GM19328 (cell line): ENCODE measurements around the gene FBXL16.
A peak's percentile ranks its signal among the peaks of the same experiment; 100 is the strongest.

Source experiments
- ATAC-seq: cut with Tn5 transposase; IDR thresholded peaks from one replicate; pipeline ENCODE4 v1.9.1; 2021; ENCODE audit warnings: mild to moderate bottlenecking, moderate library complexity; ENCODE audit not compliant: unreplicated experiment

Gene FBXL16

GRCh38 chr16:678209-678857, 27.3 kb downstream of the FBXL16 start:
- no peak for ATAC-seq

GRCh38 chr16:677316-678190, 28.0 kb downstream of the FBXL16 start:
- ATAC-seq = no peak

DNA sequence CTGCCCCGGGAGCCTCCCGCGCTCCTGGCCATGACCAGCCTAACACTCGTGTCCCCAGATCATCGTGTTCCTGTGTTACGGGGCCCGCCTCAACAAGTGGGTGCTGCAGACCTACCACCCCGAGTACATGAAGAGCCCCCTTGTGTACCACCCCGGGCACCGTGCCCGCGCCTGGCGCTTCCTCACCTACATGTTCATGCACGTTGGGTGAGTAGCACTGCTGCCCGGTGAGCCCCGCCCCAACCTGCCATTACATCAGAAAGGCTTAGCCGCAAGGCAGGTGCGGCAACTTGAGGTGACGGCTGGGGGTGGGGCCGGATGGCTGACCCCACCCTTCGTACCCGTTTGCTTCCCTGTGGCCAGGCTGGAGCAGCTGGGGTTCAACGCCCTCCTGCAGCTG, 28.7 kb downstream of the FBXL16 start:
- ATAC-seq = no peak

DNA sequence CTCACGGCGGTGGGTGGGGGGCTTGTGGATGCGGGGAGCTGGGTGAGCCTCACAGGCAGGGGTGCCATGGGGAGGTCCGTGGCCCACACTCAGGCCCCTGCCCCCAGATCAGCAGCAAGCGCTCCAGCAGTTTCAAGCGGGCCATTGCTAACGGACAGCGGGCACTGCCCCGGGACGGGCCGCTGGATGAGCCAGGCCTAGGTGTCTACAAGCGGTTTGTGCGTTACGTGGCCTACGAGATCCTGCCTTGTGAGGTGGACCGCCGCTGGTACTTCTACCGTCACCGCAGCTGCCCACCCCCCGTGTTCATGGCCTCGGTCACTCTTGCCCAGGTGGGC, 29.1 kb downstream of the FBXL16 start:
- no peak for ATAC-seq

GRCh38 chr16:675884-676564, 29.6 kb downstream of the FBXL16 start:
- no peak for ATAC-seq

- no peak for ATAC-seq
Measured at GRCh38 chr16:674968-675883, 30.4 kb downstream of the FBXL16 start, which contains the start of gene RHBDL1. TSS of gene RHBDL1 (plus strand) at chr16:675671. CDS start at chr16:675791, 120 bp downstream.

DNA sequence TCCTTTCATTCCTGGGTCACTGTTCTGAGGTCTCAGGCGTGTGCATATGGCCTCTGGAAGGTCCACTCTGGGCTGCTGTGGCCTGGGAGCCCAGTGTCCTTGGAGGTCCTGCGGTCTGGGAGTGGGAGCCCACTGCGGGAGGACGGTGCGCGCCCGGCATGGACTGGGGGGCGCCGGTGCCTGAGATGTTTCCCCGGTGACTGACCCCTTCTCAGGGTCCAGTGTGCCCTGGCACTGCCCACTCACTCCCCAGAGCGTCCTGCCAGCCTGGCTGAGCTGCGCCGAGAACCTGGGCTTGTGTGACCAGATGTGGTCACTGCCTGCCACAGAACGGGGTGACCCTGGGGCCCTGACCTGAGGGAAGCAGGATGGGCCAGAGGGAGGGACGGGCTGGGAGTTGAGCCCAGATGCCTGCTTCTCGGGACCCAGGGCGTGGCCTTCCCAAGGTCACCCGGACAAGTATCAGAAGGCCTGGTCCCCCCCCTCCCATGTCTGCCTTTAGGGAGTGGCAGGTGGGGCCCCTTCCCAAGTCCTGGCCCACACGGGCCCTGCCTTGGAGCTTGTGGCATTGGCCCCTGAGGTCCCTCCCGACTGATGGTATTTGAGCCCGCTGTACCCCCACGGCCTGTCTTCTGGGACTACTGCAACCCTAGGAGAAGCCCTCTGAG, 31.3 kb downstream of the FBXL16 start:
- no peak for ATAC-seq

GRCh38 chr16:673399-673991, 32.1 kb downstream of the FBXL16 start:
- no peak for ATAC-seq

- no peak for ATAC-seq
Measured at GRCh38 chr16:672851-673250, 32.8 kb downstream of the FBXL16 start.

GRCh38 chr16:672371-672770, 33.2 kb downstream of the FBXL16 start:
- ATAC-seq = no peak

GRCh38 chr16:671353-672131, 34.1 kb downstream of the FBXL16 start:
- no peak for ATAC-seq

DNA sequence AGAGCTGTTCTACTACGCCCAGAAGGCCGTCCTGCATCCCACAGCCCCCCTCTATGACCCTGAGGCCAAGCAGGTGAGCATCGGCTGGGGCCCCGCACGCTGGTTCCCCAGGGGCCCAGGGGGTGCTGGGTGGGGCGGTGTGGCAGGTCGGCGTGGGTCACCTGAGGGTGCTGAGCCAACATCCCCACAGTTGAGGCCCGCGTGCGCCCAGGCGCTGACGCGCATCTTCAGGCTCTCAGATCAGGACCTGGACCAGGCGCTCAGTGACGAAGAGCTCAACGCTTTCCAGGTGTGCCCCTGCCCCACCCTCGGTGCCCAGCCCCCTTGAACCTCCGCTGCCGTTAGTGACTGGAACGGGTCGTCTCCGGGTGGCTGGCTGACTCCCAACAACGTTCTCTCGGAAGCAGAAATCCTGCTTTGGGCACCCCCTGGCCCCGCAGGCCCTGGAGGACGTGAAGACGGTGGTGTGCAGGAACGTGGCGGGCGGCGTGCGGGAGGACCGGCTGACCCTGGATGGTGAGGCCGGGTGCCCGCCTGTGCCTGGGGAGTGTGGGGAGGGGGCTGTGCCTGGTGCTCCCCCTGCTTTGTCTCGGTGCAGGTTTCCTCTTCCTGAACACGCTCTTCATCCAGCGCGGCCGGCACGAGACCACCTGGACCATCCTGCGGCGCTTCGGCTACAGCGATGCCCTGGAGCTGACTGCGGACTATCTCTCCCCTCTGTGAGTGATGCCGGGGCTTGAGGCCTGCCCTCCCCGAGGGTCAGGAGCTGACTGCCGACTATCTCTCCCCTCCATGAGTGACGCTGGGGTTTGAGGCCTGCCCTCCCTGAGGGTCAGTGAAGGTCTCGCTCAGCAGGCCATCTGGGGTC, 34.9 kb downstream of the FBXL16 start:
- ATAC-seq = no peak

DNA sequence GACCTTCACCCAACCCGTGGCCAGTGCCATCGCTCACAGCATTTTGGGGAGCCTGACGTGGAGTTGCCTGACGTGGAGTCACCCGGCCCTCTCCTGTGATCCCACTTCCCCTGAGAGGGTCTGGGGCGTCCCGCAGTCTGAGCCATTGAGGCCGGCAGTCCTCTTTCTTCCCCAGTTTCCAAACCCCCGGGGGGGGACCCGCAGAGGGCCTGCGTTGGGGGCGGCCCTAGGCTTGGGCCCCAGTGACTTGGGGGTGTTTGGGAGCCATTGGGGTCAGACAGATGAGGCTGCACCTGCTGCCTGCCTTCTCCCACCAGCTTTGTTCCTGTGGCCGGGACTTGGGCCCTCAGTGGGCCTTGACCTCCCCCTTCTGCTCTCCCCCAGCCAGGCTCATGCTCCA, 35.9 kb downstream of the FBXL16 start:
- ATAC-seq = no peak

DNA sequence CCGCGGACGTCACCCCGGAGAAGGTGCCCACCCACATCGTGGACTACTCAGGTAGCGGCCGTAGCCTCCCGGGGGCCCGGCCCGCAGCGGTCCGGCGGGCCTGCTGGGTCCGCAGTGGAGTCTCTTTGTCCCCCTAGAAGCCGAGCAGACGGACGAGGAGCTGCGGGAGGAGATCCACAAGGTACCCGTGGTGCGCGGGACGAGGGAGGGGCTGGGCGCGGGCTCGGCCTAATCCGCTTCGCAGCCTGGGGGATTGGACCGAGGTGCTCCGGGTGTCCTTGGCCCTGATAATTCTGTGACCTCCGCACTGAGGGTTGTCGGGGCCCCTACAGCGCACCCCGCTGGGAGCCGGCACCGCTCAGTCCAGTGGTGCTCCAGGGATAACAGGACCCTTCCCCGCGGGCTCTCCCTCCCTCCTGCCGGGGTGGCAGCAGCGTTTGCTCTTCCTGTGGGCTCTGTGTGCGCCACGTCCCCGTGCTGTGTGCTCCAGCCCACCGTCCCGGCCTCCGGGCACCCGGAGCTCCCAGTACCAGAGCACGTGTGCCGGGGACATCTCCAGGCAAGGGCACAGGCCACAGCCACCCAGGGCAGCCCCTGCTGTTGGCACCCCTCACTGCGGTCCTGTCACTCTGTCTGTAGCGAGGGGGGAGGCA, 37.0 kb downstream of the FBXL16 start:
- ATAC-seq = no peak

DNA sequence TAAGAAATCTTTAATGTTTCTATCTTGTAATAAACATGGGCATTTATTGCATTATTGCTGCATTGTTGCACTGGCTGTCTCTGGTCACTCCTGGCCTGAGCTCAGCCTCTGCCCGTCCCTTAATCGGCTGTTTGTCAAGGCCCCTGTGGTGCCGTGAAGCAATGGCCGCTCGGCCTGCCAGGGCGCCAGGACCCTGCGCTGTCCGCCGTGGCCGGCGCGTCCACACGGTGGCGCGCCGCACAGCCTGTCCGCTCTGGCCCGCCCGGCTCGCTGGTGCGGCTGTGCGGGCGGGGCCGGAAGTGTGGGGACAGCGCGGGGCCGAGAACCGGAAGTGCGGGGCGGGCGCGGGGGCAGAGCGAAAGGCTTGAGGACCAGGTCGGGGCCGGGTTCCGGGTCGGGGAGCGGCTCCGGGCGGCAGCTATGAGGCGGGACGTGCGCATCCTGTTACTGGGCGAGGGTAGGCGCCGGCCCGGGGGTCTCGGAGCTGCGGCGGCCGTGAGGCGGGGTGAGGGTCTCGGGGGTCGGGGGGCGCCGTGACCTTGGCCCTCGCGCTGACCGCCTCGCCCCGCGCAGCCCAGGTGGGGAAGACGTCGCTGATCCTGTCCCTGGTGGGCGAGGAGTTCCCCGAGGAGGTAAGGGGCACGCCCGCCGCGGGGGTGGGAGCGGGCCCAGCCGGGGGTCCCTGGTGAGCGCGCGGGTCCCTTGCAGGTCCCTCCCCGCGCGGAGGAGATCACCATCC, 37.7 kb downstream of the FBXL16 start, which contains the start of gene RHOT2:
TSS of gene RHOT2 (plus strand) at position 353 of the 739 bp plus-strand sequence. CDS start at position 421, 68 bp downstream.
- ATAC-seq = peak; percentile 88

- no peak for ATAC-seq
Measured at GRCh38 chr16:667113-667779, 38.4 kb downstream of the FBXL16 start.
